ENCODE results near the gene TMEM95.
"Not testable (repeated sequence)": the region's sequence is repeated elsewhere in the genome, so short reads cannot be mapped to it uniquely, and the experiment has no call there.

TMEM95 gene

GRCh38 chr17:7323731-7324437 is 31.1 kb upstream of the TMEM95 start:
- DNase-seq: peak; percentile 74

- DNase-seq: no peak
Measured at GRCh38 chr17:7324438-7324779, 30.5 kb upstream of the TMEM95 start.

- DNase-seq: no peak
Measured at GRCh38 chr17:7325031-7325528, 29.9 kb upstream of the TMEM95 start.

GRCh38 chr17:7326186-7326585 is 28.8 kb upstream of the TMEM95 start:
- DNase-seq: no peak

- DNase-seq: no peak
Measured at GRCh38 chr17:7327056-7327455, 27.9 kb upstream of the TMEM95 start.

GRCh38 chr17:7327501-7327900 is 27.5 kb upstream of the TMEM95 start:
- DNase-seq: no peak

- DNase-seq: no peak
Measured at GRCh38 chr17:7328009-7328408, 26.9 kb upstream of the TMEM95 start.

- peak; percentile 25 for DNase-seq
Measured at GRCh38 chr17:7328840-7329373, 26.0 kb upstream of the TMEM95 start, which contains the start of gene NEURL4. Gene NEURL4 (minus strand): TSS chr17:7329335. CDS start chr17:7329312, 23 bp downstream.

GRCh38 chr17:7329374-7329996 is 25.5 kb upstream of the TMEM95 start:
- peak; percentile 98 for DNase-seq

GRCh38 chr17:7329997-7330637 is 24.8 kb upstream of the TMEM95 start:
- peak; percentile 79 for DNase-seq

GRCh38 chr17:7330638-7331015 is 24.3 kb upstream of the TMEM95 start:
- no peak for DNase-seq

- DNase-seq: no peak
Measured at GRCh38 chr17:7332111-7332510, 22.8 kb upstream of the TMEM95 start.

- not testable (repeated sequence) for DNase-seq
Measured at GRCh38 chr17:7332600-7333069, 22.3 kb upstream of the TMEM95 start.

- DNase-seq: no peak
Measured at GRCh38 chr17:7334938-7335538, 19.9 kb upstream of the TMEM95 start.

GRCh38 chr17:7335765-7336164 is 19.2 kb upstream of the TMEM95 start:
- not testable (repeated sequence) for DNase-seq

GRCh38 chr17:7336240-7337175 is 18.4 kb upstream of the TMEM95 start, which contains the start of gene ACAP1:
Gene ACAP1 (plus strand): TSS chr17:7336529. CDS start chr17:7336735, 206 bp downstream.
- peak; percentile 97 for DNase-seq

GRCh38 chr17:7337600-7337999 is 17.4 kb upstream of the TMEM95 start:
- DNase-seq: not testable (repeated sequence)

GRCh38 chr17:7340179-7340578 is 14.8 kb upstream of the TMEM95 start:
- no peak for DNase-seq

- no peak for DNase-seq
Measured at GRCh38 chr17:7341842-7342241, 13.1 kb upstream of the TMEM95 start.

GRCh38 chr17:7343250-7343649 is 11.7 kb upstream of the TMEM95 start:
- DNase-seq: no peak

- no peak for DNase-seq
Measured at GRCh38 chr17:7346761-7347614, 8.0 kb upstream of the TMEM95 start.

Data from CD4-positive, alpha-beta T cell treated with Interleukin-6 for 4 hours (primary cell).